ENCODE data around the gene XPR1. TPM values are rescaled to one million over a fixed set of nuclear protein-coding genes. Genes with fewer than 3 reads are reported as not detected.

XPR1 gene
- total and polyA plus RNA-seq, 10 of the 15 experiments (the other 5 are each of a cell fraction or from before 2014, with no cell fraction given) = 1.1 to 33.9 (median 11.3) TPM

- TF ChIP-seq REST (IDR thresholded peaks at IDR 0.05; ENCODE audit: low read depth, low read length) (no peak), SMAD5 (IDR thresholded peaks at IDR 0.05; ENCODE audit: low read depth) (no peak), RUNX3 (IDR thresholded peaks at IDR 0.05; ENCODE audit: low read length) (no peak)
These were observed 43.8 kb downstream of the XPR1 start (continued) for GRCh38 chr1:180675586-180675985.

GRCh38 chr1:180680558-180681144 is 48.8 kb downstream of the XPR1 start:
- H3K79me2 ChIP-seq (ENCODE audit: control insufficient read depth, insufficient read depth, low read length) = no peaks in the 10 kb centered on the region
- ChIA-PET POLR2A (interaction anchor here (0.7 kb wide), 2 partner anchors 43 to 235 kb away, joined by 4 to 8 read pairs; no protein-coding TSS in a partner anchor), SMC1A (ENCODE audit: uncharacterized antibody, unreplicated experiment) (no interaction called here), CTCF (no interaction called here), RAD21 (ENCODE audit: unreplicated experiment) (no interaction called here)
- no peaks in the 10 kb centered on the region for H3K4me1 ChIP-seq (ENCODE audit: control insufficient read depth, insufficient read depth, low read length)
- intact Hi-C loops (cut with micrococcal nuclease; ENCODE audit: unreplicated experiment) = no loop called here
- no peak overlapping the region for H3K9ac ChIP-seq (ENCODE audit: control insufficient read depth, insufficient read depth, low read length)
- no peaks in the 10 kb centered on the region for H3K36me3 ChIP-seq (ENCODE audit: control insufficient read depth in 2 of 2, insufficient read depth in 2 of 2, low read length in 1 of 2)
- in situ Hi-C loops (cut with MboI) = no loop called here
- H3K27ac ChIP-seq (ENCODE audit: control insufficient read depth, insufficient read depth) = no peak overlapping the region
- DNase-seq (ENCODE audit: low read depth, low spot score) = no peak
- H3K4me3 ChIP-seq = no peak overlapping the region
- no peak for ATAC-seq
- H3K27me3 ChIP-seq (replicated peaks in 1 of 2; ENCODE audit: control insufficient read depth in 2 of 2, insufficient read depth in 2 of 2, low read length in 1 of 2) = no peaks in the 10 kb centered on the region
- no peaks in the 10 kb centered on the region for H3K9me3 ChIP-seq (replicated peaks; ENCODE audit: control insufficient read depth, insufficient read depth, low read length)
- no TSS peak for BruUV-seq (replicated peaks)
- H4K20me1 ChIP-seq (ENCODE audit: control insufficient read depth, insufficient read depth) = no peaks in the 10 kb centered on the region
- H2AFZ ChIP-seq (ENCODE audit: control insufficient read depth, low read depth, low read length) = no peak overlapping the region
- no peak for FAIRE-seq
- H3K4me2 ChIP-seq (ENCODE audit: control insufficient read depth, insufficient read depth) = no peak overlapping the region
- WGBS (ENCODE audit: insufficient coverage, insufficient replicate concordance, low lambda C conversion rate, missing lambda C conversion rate) = 95% methylated on average over 7 of the region's 7 CpGs
- TF ChIP-seq HCFC1 (IDR thresholded peaks at IDR 0.05; ENCODE audit: low read length) (no peak), IRF3 (IDR thresholded peaks at IDR 0.05) (no peak), CUX1 (IDR thresholded peaks at IDR 0.05; ENCODE audit: insufficient replicate concordance, low read depth, low read length) (no peak), BCLAF1 (IDR thresholded peaks at IDR 0.05) (no peak), SP1 (IDR thresholded peaks at IDR 0.05; ENCODE audit: low read depth, low read length) (no peak)
